ENCODE results near the gene AFAP1L2.

Gene AFAP1L2

DNA sequence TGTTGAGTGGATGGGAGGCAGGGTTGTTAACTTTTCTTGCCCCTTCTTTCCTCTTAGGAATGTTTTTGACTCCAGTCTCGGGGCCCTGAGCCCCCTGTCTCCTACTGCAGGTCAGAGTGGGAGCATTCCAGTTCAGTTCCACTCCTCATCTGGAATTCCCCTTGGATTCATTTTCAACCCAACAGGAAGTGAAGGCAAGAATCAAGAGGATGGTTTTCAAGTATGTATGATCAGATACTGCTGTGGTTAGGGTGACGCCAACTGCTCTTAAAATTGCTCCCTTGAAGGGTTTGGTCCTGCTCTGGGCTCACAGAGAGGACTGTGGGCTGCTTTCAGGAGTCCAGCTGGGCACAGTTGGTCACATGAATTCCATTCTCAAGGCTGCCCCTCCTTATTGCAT is 143.2 kb downstream of the AFAP1L2 start:
- H3K27me3 ChIP-seq (ENCODE audit: control insufficient read depth in 1 of 2, insufficient read depth in 2 of 2, low read length in 2 of 2): no peaks in the 10 kb centered on the region
- no peaks in the 10 kb centered on the region for H3K9me3 ChIP-seq (ENCODE audit: control insufficient read depth in 1 of 2, low read length in 2 of 2)
- H3K4me3 ChIP-seq (ENCODE audit: low read depth in 1 of 2, low read length in 2 of 2): no peak overlapping the region
- H3K9ac ChIP-seq (ENCODE audit: low read depth in 1 of 2, low read length in 2 of 2): no peak overlapping the region
- H3K4me1 ChIP-seq (ENCODE audit: control insufficient read depth in 1 of 2, insufficient read depth in 2 of 2, low read length in 2 of 2): peaks cover 4 to 6% of the 10 kb centered on the region in 2 donors
- H3K36me3 ChIP-seq (ENCODE audit: control insufficient read depth in 1 of 2, insufficient read depth in 2 of 2, low read length in 2 of 2): no peaks in the 10 kb centered on the region
- no peak overlapping the region for H3K27ac ChIP-seq (ENCODE audit: low read depth, low read length)

DNA sequence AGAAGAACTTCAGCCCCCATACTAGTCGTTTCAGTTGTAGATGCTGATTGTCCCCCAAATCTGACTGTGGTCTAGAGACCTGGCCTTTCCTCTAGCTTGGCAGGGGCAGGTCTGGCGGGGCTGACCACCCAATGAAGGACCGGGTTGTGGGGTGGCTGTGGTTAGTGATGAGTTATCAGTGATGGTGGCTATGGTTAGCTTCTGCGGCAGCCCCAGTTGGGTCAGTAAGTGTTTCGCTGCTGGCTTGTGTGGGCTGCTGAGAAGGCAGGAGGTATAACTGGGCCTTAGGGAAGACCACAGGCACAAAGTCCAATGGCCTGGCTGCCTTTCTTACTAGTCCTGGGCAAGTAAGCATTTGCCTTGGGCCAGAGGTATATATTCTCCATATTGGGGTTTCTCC is 143.9 kb downstream of the AFAP1L2 start:
- peak overlapping the region; percentile 55 for H3K27ac ChIP-seq (ENCODE audit: low read depth, low read length)
- H3K9ac ChIP-seq (ENCODE audit: low read depth in 1 of 2, low read length in 2 of 2): no peak overlapping the region
- H3K9me3 ChIP-seq (ENCODE audit: control insufficient read depth in 1 of 2, low read length in 2 of 2): no peaks in the 10 kb centered on the region
- peaks cover 4 to 6% of the 10 kb centered on the region in 2 donors for H3K4me1 ChIP-seq (ENCODE audit: control insufficient read depth in 1 of 2, insufficient read depth in 2 of 2, low read length in 2 of 2)
- H3K36me3 ChIP-seq (ENCODE audit: control insufficient read depth in 1 of 2, insufficient read depth in 2 of 2, low read length in 2 of 2): no peaks in the 10 kb centered on the region
- H3K27me3 ChIP-seq (ENCODE audit: control insufficient read depth in 1 of 2, insufficient read depth in 2 of 2, low read length in 2 of 2): no peaks in the 10 kb centered on the region
- H3K4me3 ChIP-seq (ENCODE audit: low read depth in 1 of 2, low read length in 2 of 2): no peak overlapping the region

DNA sequence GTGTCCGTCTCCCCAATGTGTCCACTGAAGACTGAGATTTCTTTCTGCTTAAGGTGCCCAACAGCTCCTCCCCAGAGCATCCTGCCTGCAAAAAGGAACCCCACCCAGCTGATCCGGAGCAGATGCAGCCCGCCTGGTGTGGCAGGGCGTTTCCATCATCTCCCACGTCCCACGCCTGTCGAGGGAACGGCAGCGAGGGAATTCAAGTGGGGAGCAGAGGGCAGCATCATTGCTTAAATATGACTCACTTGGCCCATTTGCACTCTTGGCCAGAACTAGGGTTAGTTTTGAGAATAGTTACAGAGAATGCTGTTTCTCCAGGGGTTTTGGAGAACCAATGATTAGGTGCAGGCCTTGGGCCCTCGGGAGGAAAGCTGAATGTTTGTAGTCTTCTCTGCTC is 144.5 kb downstream of the AFAP1L2 start:
- no peak overlapping the region for H3K9ac ChIP-seq (ENCODE audit: low read depth in 1 of 2, low read length in 2 of 2)
- no peaks in the 10 kb centered on the region for H3K27me3 ChIP-seq (ENCODE audit: control insufficient read depth in 1 of 2, insufficient read depth in 2 of 2, low read length in 2 of 2)
- no peak overlapping the region for H3K4me3 ChIP-seq (ENCODE audit: low read depth in 1 of 2, low read length in 2 of 2)
- H3K36me3 ChIP-seq (ENCODE audit: control insufficient read depth in 1 of 2, insufficient read depth in 2 of 2, low read length in 2 of 2): no peaks in the 10 kb centered on the region
- H3K9me3 ChIP-seq (ENCODE audit: control insufficient read depth in 1 of 2, low read length in 2 of 2): no peaks in the 10 kb centered on the region
- peaks cover 4 to 6% of the 10 kb centered on the region in 2 donors for H3K4me1 ChIP-seq (ENCODE audit: control insufficient read depth in 1 of 2, insufficient read depth in 2 of 2, low read length in 2 of 2)
- H3K27ac ChIP-seq (ENCODE audit: low read depth, low read length): no peak overlapping the region

DNA sequence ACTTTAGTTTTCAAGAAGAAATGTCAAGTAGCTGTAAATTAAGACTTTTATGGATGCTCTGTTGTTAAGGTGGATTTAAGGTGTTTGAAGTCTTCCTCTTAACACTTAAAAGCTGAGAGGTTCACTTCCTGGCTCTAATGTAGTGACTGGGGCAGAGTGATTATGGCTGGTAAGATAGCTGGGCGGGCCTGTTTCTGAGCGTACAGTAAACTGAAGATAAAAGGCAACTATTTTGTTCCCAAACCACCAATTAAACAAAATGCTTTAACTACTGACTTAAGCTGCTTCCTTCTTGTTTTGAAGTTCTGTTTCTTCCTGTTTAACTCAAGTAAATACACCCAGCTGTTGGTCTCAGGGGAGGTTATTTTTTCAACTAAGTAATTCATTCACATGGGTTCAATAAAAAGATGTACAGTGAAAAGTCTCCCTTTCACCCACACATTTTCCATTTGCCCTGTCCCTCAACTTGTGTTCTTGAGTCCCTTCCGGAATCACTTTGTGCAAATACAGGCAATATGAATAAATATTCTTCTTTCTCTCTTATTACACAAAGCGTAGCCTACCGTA is 145.9 kb downstream of the AFAP1L2 start:
- Histone ChIP-seq H3K9ac (ENCODE audit: low read depth in 1 of 2, low read length in 2 of 2) (no peak overlapping the region), H3K27ac (ENCODE audit: low read depth, low read length) (no peak overlapping the region), H3K9me3 (ENCODE audit: control insufficient read depth in 1 of 2, low read length in 2 of 2) (no peaks in the 10 kb centered on the region), H3K4me1 (ENCODE audit: control insufficient read depth in 1 of 2, insufficient read depth in 2 of 2, low read length in 2 of 2) (peaks cover 4 to 6% of the 10 kb centered on the region in 2 donors), H3K4me3 (ENCODE audit: low read depth in 1 of 2, low read length in 2 of 2) (no peak overlapping the region), H3K27me3 (ENCODE audit: control insufficient read depth in 1 of 2, insufficient read depth in 2 of 2, low read length in 2 of 2) (no peaks in the 10 kb centered on the region), H3K36me3 (ENCODE audit: control insufficient read depth in 1 of 2, insufficient read depth in 2 of 2, low read length in 2 of 2) (no peaks in the 10 kb centered on the region)

DNA sequence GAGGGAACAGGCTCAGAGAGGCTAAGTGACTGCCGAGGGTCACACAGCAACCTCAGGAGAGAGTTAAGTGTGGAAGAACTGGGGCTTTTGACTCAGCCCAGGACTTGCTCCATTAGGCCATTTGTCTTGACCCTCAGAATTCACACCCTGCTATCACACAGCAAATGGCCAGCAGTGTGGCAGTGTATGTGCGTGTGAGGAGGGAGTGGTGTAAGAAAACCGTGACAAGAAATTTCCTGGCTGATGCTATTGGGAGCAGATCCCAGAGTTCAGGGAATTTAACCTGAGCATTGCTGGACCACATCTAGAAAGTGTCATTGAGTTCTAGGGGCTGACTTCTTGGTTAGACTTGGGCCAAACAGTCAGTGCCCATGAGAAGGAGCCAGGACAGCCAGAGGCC is 146.8 kb downstream of the AFAP1L2 start:
- Histone ChIP-seq H3K9me3 (ENCODE audit: control insufficient read depth in 1 of 2, low read length in 2 of 2) (no peaks in the 10 kb centered on the region), H3K36me3 (ENCODE audit: control insufficient read depth in 1 of 2, insufficient read depth in 2 of 2, low read length in 2 of 2) (no peaks in the 10 kb centered on the region), H3K4me1 (ENCODE audit: control insufficient read depth in 1 of 2, insufficient read depth in 2 of 2, low read length in 2 of 2) (peaks cover 4 to 6% of the 10 kb centered on the region in 2 donors), H3K9ac (ENCODE audit: low read depth in 1 of 2, low read length in 2 of 2) (no peak overlapping the region), H3K27ac (ENCODE audit: low read depth, low read length) (no peak overlapping the region), H3K4me3 (ENCODE audit: low read depth in 1 of 2, low read length in 2 of 2) (no peak overlapping the region), H3K27me3 (ENCODE audit: control insufficient read depth in 1 of 2, insufficient read depth in 2 of 2, low read length in 2 of 2) (no peaks in the 10 kb centered on the region)

DNA sequence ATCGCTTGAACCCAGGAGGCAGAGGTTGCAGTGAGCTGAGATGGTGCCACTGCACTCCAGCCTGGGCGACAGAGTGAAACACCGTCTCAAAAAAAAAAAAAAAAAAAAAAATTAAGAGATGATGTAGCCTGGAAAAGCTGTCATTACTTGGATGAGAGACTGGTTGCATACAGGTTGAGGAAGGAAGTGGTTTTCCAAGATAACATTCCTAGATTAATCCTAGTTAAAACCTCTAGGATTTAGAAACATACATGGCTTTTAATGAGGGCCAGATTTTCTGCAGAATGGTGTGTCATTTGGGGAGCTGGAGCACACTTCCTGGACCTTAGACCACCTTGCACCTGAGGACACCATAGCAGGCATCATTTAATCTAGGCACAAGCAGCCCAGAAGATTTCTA is 147.5 kb downstream of the AFAP1L2 start:
- no peak overlapping the region for H3K9ac ChIP-seq (ENCODE audit: low read depth in 1 of 2, low read length in 2 of 2)
- no peak overlapping the region for H3K27ac ChIP-seq (ENCODE audit: low read depth, low read length)

DNA sequence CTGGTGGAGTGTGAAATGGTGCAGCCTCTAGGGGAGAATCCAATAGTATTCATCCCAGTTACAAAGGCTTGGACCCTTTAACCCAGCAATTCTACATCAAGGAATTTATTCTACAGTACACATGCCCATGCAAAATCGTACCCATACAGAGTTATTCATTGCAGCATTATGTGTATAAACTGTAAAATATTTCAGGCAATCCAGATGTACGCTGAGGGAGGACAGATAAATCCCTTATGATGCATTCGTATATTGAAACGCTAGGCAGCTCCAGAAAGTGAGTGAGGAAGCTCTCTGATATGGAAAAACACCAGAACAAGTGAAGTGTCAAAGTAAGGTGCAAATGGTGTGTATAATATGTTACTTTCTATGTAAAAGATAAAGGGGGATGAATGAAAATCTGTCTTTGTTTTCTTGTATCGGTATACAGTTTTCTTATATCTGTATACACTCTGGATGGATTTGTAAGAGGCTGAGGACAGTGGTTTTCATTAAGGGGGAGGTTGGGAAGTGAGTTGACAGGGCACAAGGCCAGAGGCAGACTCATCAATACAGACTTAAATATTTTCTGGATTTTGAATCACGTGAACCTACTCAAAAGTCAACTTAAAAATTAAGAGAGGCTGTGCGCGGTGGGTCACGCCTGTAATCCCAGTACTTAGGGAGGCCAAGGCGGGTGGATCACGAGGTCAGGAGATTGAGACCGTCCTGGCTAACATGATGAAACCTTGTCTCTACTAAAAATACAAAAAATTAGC is 148.1 kb downstream of the AFAP1L2 start:
- peaks cover 4 to 6% of the 10 kb centered on the region in 2 donors for H3K4me1 ChIP-seq (ENCODE audit: control insufficient read depth in 1 of 2, insufficient read depth in 2 of 2, low read length in 2 of 2)
- no peaks in the 10 kb centered on the region for H3K27me3 ChIP-seq (ENCODE audit: control insufficient read depth in 1 of 2, insufficient read depth in 2 of 2, low read length in 2 of 2)
- no peaks in the 10 kb centered on the region for H3K9me3 ChIP-seq (ENCODE audit: control insufficient read depth in 1 of 2, low read length in 2 of 2)
- H3K27ac ChIP-seq (ENCODE audit: low read depth, low read length): no peak overlapping the region
- H3K4me3 ChIP-seq (ENCODE audit: low read depth in 1 of 2, low read length in 2 of 2): no peak overlapping the region
- no peaks in the 10 kb centered on the region for H3K36me3 ChIP-seq (ENCODE audit: control insufficient read depth in 1 of 2, insufficient read depth in 2 of 2, low read length in 2 of 2)
- H3K9ac ChIP-seq (ENCODE audit: low read depth in 1 of 2, low read length in 2 of 2): no peak overlapping the region

More for the DNA sequence above, 147.5 kb downstream of the AFAP1L2 start:
- no peaks in the 10 kb centered on the region for H3K9me3 ChIP-seq (ENCODE audit: control insufficient read depth in 1 of 2, low read length in 2 of 2)
- H3K36me3 ChIP-seq (ENCODE audit: control insufficient read depth in 1 of 2, insufficient read depth in 2 of 2, low read length in 2 of 2): no peaks in the 10 kb centered on the region
- H3K27me3 ChIP-seq (ENCODE audit: control insufficient read depth in 1 of 2, insufficient read depth in 2 of 2, low read length in 2 of 2): no peaks in the 10 kb centered on the region
- peaks cover 4 to 6% of the 10 kb centered on the region in 2 donors for H3K4me1 ChIP-seq (ENCODE audit: control insufficient read depth in 1 of 2, insufficient read depth in 2 of 2, low read length in 2 of 2)
- no peak overlapping the region for H3K4me3 ChIP-seq (ENCODE audit: low read depth in 1 of 2, low read length in 2 of 2)

DNA sequence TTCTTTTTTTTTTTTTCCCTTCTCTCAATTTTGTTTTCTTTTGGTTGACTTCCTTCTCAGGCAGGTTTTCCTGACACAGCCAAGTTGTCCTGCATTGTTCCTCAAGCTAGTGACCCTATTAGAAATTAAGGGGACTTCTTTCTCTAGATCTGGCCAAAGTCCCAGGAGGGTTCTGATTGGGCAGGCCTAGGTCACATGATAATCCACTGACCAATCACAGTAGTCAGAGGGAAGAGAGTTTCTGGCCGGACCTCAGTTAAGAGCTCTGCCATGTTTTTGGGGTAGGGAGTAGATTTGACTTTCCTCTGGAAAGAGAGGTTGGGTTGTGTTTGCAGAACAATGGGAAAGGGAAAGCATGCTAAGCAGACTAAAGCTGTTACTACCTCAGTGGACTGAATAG is 149.1 kb downstream of the AFAP1L2 start:
- Histone ChIP-seq H3K36me3 (ENCODE audit: control insufficient read depth in 1 of 2, insufficient read depth in 2 of 2, low read length in 2 of 2) (no peaks in the 10 kb centered on the region), H3K9me3 (ENCODE audit: control insufficient read depth in 1 of 2, low read length in 2 of 2) (no peaks in the 10 kb centered on the region), H3K9ac (ENCODE audit: low read depth in 1 of 2, low read length in 2 of 2) (no peak overlapping the region), H3K4me3 (ENCODE audit: low read depth in 1 of 2, low read length in 2 of 2) (no peak overlapping the region), H3K4me1 (ENCODE audit: control insufficient read depth in 1 of 2, insufficient read depth in 2 of 2, low read length in 2 of 2) (peaks cover 4 to 6% of the 10 kb centered on the region in 2 donors), H3K27me3 (ENCODE audit: control insufficient read depth in 1 of 2, insufficient read depth in 2 of 2, low read length in 2 of 2) (no peaks in the 10 kb centered on the region), H3K27ac (ENCODE audit: low read depth, low read length) (no peak overlapping the region)

DNA sequence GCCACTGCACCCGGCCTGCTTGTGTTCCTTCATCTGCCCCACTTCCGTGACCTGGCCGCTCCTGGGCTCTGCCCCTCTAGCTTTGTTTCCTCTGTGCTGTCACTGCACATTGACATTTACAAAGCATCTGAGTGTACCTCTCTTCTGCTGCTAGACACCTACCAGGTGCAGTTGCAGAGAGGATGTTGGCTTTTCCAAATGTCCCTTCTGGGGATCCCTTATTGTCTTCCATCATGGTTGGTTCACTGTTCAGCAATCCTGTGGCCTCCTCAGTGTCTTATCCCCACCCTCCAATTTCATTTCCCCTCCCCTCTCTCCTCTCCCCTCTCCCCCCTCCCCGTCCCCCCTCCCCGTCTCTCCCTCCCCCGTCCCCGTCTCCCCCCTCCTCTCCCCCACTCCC is 151.4 kb downstream of the AFAP1L2 start:
- Histone ChIP-seq H3K9ac (ENCODE audit: low read depth in 1 of 2, low read length in 2 of 2) (no peak overlapping the region), H3K27ac (ENCODE audit: low read depth, low read length) (no peak overlapping the region), H3K9me3 (ENCODE audit: control insufficient read depth in 1 of 2, low read length in 2 of 2) (no peaks in the 10 kb centered on the region), H3K27me3 (ENCODE audit: control insufficient read depth in 1 of 2, insufficient read depth in 2 of 2, low read length in 2 of 2) (no peaks in the 10 kb centered on the region), H3K36me3 (ENCODE audit: control insufficient read depth in 1 of 2, insufficient read depth in 2 of 2, low read length in 2 of 2) (no peaks in the 10 kb centered on the region), H3K4me1 (ENCODE audit: control insufficient read depth in 1 of 2, insufficient read depth in 2 of 2, low read length in 2 of 2) (peaks cover under 1 to 4% of the 10 kb centered on the region in 2 donors), H3K4me3 (ENCODE audit: low read depth in 1 of 2, low read length in 2 of 2) (no peak overlapping the region)

DNA sequence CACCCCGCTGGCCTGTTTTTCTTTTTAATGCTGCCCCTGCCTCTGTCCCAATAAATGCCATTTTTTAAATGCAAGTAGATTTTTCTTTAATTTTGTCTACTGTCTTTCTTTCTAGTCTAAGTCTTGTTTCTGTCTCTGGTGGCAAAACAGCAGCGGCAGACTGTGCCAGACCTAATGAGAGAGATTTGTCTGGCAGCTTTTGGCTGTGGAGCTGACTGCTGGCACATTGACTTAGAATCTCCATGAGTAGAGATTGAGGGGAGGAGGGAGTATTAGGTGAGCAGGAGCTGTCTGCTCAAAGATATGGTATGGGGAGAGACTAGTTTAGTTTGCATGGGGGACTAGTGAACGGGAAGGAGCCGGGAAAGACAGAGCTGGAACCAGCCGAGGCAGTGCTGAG is 152.2 kb downstream of the AFAP1L2 start:
- Histone ChIP-seq H3K27ac (ENCODE audit: low read depth, low read length) (no peak overlapping the region), H3K27me3 (ENCODE audit: control insufficient read depth in 1 of 2, insufficient read depth in 2 of 2, low read length in 2 of 2) (no peaks in the 10 kb centered on the region), H3K9me3 (ENCODE audit: control insufficient read depth in 1 of 2, low read length in 2 of 2) (no peaks in the 10 kb centered on the region), H3K4me3 (ENCODE audit: low read depth in 1 of 2, low read length in 2 of 2) (no peak overlapping the region), H3K36me3 (ENCODE audit: control insufficient read depth in 1 of 2, insufficient read depth in 2 of 2, low read length in 2 of 2) (no peaks in the 10 kb centered on the region), H3K4me1 (ENCODE audit: control insufficient read depth in 1 of 2, insufficient read depth in 2 of 2, low read length in 2 of 2) (peaks cover 0 to under 1% of the 10 kb centered on the region in 2 donors), H3K9ac (ENCODE audit: low read depth in 1 of 2, low read length in 2 of 2) (no peak overlapping the region)
